ENCODE results near the gene POLA2.
A peak's percentile ranks its signal among the peaks of the same experiment; 100 is the strongest.
"Not testable (repeated sequence)": the region's sequence is repeated elsewhere in the genome, so short reads cannot be mapped to it uniquely, and the experiment has no call there.

POLA2 gene

DNA sequence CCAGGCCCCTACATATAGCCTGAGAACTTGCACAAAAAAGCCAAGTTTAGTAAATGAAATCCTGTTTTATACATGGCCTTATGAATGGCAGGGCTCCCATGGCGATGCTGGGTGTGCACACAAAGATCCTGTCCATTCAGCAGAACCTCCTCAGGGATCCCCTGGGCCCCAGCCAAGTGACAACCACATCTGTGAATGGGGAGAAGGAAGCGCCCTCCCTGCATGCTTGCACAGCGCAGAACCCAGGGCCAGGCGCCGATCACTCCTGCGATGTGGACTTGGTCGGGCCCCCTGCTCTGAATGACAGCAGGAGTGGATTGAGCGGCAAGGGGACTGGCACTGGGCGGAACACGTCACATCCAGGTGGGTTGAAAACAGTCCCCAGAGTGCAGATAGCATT, 48.5 kb downstream of the POLA2 start:
- no peak for DNase-seq

DNA sequence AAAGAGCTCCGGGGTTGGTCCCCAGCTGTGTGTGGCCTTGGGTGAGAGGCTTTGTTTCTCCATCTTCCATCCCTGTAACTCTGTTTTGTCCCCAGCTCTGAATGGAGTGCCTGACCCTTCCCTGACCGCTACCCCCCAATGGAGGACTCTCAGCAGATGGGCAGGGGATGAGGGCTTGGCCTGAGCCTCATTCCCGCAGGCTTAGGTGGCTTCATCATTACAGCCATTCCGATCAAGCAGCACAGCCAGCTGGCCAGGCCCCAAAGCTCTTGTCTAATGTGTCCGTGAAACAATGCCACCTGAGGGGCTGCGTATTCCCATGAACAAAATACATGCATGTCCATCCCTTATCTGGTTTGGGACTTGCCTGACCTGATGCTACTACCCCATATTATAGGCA, 49.0 kb downstream of the POLA2 start:
- no peak for DNase-seq

DNA sequence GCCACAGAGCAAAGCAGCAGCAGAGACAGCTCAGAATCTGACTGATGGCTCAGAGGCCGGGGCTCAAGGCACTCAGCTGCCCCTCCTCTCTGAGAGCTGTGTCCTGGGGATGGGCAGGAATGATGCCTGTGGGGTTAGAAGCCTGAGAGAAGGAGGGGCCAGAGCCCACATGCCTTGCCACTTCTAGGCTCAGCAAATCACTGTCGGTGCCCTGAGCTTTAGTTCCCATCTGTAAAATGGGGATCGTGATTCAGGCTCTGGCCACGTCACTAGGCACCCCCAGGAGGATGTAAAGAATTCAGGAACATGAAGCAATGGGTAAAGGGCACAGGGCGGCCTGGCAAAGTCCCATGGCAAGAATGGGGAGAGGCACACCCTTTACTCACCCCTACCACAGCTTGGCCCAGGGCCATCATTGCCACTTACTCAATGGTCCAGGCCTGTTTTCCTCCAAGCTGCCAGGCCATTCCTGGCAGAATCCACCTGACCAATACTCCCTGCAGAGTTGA, 49.5 kb downstream of the POLA2 start:
- no peak for DNase-seq

DNA sequence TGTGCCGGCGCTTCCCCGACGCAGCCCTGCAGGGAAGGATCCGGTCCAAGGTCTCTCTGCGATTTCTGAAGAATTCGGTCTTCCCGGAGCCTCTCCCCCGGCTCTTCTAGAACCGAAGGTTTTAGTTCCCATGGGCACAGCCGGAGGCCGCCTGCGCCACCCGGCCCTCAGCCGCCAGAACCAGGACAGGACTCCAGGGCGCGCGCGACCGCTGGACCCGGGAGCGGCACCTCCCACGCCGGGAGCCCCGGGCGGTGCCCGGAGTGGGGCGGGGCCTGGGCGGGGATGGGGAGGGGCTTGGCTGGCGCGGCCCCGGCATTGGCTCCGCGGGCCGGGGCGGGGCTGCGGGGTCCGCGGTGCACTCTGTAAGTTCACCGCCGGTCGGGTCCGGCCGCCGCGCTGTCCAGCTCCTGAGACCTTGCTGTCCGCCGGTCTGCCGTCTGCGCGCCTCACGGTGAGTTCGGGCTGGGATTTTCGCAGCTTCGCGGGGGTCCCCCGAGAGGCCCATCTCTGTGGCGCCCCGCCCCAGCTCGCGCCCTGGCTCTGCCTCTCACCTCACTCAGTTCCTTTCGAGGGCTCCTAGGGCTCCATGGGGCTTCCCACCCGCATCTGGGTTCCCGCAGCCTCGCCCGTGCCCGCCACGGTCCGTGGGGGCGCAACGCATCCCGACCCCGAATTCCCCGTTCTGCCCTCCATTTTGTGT, 52.9 kb downstream of the POLA2 start, which contains the start of gene CDC42EP2:
Gene CDC42EP2, plus strand, starts transcription at position 366 of the 703 bp plus-strand sequence. CDS start 6,033 bp downstream, outside the sequence.
- DNase-seq = peak; percentile 12 to 56

DNA sequence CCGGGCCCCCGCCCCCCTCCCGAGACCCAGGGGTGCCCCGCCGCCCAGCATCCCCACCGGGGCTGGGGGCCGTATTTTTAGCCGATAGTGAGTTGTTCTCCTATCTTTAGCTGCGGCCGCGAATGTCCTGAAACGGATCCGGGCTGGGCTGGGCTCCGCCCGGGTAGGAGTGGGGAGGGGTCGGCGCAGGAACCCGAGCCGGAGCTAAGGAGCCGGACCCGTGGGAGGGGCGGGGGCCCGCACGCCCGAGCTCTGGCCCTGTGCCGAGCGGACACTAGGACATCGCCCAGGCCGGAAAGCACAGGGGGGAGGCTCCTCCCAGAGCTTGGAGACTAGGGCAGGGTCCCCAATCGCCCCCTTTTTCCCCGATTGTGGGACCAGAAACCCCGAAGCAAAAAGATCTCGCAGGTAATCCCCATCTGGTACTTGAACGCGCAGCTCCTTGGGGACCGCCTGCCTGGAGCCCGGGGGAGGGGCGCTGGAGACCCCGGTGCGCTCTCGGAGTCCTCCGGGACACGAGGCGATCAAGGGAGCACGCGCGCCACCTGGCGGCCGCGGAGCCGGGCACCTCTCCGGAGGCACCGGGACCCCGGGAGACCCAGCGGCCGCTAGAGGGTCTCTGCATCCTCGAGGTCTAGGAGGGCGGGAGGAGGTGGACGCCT, 53.6 kb downstream of the POLA2 start:
- peak; percentile 5 to 25 for DNase-seq

DNA sequence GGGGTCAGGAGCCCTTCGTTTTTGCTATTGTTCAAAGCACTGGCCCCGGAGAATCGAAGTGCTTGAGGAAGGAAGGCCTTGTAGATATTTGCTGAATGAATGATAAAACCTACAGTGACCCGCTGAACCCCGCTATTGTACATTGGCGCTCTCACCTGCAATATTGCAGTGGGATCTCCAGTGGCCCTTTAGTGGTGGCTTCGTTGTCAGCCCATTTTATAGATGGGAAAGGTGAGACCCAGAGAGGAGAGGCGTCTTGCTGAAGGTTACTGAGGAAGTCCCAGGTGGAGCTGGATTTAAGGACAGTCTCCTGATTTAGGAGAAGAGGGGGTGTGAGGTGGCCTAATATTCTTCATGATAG, 54.1 kb downstream of the POLA2 start:
- DNase-seq = no peak

DNA sequence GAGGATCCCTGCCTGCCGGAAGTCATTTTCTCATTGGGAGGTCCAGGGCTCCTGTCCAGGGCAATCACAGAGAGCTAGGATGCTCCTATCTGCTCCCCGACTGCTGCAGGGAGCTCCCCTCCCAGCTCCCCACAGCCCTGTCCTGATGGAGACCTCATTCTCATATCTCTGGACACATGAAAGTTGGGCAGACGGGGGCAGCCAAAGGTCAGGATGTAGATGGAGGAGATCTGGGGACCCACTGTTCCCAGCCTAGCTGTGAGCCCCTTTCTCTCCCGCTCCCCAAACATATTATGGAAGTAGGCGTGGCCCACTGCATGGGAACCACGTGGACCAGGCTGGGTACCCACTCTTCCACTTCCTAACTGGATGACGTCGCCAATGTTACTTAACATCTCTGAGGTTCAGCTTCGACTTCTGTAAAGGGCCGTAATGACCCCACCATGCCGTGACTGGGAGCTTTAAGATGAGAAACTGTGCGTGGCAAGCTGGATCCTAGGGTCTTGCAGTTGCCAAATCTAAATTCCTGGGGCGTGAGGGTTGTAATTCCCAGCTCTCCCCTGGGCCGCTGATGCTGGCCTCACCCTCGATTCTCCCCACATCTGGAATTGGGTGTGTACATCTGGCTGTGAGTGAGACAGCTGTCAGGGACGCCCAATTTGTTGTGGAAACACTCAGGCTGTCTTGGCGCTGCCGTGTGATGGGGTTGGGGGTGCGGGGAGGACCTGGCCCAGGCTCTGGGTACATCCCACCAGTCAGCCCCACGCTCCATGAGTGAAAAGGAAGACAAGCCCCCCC, 54.7 kb downstream of the POLA2 start:
- DNase-seq = no peak

DNA sequence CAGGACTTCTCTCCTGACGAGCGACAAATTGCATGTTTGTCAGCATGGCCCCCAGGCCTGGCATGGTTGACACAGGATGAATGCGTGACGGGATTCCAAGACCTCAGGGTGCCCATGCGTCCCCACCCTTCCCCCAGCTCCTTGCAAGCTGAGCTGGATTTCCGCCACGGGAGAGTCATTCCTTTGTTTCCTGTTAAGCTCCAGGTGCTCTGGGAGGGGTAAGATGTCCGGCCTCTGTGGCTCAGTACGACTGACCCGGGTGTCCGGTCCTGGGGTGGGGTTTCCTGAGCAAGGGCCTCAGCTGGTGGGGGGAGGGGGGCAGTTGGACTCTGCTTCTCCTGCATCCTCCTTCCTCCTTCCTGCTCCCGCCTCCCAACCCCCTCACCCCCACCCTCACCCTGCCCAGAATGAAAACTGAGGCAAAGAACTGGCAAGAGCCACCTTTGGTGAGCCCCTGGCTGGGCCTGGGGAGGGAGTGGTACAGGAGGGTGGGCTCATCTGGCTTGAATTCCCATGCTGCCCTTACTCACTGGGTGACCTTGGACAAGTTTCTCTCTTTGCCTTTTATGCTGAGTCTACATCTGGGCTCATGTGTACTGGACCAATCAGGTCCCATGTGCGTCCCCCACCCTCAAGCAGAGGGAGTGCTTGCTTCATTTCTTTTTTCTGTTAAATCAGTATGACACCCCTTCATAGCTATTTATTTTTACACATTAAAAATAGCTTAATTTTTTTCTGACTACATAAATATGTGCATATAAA, 55.4 kb downstream of the POLA2 start:
- no peak for DNase-seq

DNA sequence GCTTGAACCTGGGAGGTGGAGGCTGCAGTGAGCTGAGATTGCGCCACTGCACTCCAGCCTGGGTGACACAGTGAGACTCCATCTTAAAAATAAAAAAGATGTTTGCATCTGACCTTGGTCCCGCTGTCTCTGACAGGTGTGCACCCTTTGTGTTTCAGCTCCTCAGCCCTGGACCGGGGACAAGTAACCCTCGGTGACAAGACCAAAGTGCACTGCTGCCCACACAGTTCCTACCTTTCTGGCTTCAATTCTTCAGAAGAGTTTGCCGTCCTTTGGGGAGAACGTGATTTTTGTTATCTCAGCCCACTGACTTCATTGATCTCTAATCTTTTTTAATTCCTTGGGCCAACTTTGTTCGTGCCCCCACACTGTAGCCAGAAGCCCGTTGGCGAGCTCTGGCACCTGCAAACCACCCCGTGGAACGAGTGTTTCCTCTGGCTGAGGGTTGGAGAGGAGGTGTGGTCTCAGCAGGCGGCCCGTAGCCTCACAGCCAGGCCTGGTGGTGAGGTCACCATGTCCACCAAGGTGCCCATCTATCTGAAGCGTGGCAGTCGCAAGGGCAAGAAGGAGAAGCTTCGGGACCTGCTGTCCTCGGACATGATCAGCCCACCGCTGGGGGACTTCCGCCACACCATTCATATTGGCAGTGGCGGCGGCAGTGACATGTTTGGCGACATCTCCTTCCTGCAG, 58.8 kb downstream of the POLA2 start:
- no peak for DNase-seq

DNA sequence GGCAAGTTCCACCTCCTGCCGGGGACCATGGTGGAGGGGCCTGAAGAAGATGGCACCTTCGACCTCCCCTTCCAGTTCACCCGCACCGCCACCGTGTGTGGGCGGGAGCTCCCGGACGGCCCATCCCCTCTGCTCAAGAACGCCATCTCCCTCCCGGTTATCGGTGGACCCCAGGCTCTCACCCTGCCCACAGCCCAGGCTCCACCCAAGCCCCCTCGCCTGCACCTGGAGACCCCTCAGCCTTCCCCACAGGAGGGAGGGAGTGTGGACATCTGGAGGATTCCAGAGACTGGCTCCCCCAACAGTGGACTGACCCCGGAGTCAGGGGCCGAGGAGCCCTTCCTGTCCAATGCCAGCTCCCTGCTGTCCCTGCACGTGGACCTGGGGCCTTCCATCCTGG, 59.3 kb downstream of the POLA2 start:
- no peak for DNase-seq

DNA sequence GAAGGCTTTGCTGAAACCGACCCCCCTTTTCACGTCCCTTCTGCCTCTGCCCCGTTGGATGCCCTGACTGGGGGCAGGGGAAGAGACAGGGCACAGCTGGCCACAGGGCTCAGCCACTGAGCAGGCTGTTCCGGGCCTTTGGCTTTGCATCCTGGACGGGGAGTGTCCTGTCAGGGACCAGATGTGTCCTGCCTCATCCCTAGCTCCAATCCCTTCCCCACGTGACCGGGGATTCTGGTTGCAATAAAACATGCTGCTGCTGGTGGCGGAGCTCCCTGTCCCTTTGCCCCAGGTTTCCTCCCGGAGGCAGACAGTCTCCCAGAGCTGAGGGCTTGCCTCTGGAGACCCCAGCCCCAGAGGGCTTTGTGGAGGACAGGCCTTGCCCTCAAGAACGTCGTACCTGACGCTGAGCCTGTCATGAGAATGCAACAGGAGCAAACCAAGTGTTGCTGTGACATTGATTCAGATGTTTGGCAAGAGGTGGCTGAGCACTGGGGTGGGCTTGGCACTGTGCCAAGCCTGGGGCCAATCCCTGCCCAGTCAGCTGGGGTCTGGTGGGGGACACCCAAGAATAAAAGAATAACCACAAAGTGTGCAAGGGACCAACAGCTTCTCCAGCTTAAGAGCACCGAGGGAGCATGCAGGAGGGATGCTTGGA, 60.2 kb downstream of the POLA2 start:
- no peak for DNase-seq

DNA sequence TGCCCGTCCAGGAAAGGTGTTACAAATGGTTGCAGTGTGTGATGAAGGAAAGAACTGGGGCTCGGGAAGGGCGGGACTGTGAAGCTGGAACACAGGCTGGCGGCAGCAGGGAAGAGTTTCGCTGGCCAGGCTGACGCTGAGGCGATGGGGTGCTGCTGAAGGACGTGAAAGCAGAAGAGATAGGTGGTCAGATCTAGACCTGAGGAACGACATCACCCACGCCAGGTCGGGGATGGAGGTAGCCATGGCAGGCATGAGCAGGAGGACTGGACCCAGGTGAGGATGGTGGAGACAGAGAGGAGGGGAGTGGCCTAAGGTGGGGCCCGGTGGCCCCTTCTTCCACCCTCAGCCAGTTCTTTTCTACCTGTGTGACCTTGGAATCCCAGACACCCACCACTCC, 62.1 kb downstream of the POLA2 start:
- no peak for DNase-seq

DNA sequence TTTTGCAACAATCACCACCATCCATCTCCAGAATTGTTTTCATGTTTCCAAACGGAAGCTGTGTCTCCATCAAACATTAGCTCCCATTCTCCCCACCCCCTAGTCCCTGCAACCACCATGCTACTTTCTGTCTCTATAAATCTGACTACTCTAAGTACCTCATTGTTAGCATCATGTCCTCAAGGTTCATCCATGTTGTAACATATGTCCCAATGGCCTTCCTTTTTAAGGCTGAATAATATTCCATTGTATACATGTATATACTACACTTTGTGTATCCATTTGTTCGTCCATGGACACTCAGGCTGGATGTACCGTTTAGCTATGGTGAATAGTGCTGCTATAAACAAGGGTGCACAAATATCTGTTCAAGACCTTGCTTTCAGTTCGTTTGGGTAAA, 63.7 kb downstream of the POLA2 start:
- DNase-seq = no peak

DNA sequence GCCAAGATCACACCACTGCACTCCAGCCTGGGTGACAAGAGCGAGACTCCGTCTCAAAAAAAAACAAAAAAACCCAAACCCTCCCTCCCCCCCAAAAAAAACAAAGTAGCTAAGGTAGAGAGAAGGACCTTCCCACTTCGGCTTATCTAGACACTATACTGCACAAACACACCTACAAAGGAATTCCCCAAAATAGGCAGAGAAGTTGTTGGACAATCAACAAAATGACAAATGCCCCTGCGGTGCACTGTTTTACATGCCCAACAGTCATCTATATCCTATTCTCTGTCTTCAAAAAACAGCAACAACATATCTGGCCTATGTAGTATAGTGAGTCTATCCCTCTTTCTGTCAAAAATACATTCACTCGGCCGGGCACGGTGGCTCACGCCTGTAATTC, 65.3 kb downstream of the POLA2 start:
- no peak for DNase-seq

DNA sequence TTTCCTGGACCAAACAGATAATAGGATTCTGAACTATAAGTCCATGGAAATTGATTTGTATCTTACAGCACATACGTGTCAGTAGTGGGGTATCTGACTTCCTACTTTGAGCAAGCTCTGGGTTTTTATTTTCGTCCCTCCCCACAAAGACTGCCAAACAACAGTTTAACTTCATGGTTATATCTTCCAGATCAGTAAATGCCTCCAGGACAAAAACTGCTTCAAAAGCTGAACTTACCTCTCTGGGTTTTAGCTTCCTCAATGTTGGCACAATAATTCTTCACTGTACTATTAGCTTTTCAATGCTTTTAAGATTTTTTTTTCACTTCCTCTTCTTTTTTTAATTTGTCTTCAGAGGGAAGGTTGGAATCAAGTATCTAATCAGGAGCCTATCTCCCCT, 67.7 kb downstream of the POLA2 start:
- no peak for DNase-seq

DNA sequence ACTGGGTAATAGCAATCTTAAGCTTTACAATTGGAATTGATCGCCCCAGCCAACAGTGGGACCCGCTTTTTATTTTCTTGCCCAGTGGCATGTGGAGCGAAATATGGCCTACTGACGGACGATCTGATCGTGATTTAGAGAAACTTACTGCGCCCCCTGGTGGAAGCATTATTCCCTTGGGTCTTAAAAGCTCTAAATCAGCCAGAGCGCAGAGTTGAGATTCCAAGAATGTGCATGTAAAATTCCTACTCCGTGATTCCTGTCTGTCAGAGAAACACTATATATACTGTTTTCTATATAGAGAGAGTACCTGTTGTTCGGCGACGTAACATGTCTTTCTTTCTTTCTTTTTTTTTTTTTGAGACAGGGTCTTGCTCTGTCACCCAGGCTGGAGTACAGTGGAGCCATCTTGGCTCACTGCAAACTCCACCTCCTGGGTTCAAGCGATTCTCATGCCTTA, 68.2 kb downstream of the POLA2 start:
- peak; percentile 58 to 81 for DNase-seq

DNA sequence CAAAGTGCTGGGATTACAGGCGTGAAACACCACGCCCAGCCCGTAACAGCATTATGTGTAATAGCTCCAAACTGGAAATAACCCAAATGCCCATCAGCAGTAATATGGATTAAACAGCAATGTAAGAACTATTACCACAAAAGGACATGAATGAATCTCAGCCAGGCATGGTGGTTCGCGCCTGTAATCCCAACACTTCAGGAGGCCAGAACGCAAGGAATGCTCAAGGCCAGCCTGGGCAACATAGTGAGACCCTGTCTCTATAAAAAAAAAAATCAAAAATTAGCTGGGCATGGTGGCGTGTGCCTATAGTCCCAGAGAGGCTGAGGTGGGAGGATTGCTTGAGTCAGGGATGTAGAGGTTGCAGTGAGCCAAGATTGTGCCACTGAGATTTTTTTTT, 68.8 kb downstream of the POLA2 start:
- DNase-seq = no peak

DNA sequence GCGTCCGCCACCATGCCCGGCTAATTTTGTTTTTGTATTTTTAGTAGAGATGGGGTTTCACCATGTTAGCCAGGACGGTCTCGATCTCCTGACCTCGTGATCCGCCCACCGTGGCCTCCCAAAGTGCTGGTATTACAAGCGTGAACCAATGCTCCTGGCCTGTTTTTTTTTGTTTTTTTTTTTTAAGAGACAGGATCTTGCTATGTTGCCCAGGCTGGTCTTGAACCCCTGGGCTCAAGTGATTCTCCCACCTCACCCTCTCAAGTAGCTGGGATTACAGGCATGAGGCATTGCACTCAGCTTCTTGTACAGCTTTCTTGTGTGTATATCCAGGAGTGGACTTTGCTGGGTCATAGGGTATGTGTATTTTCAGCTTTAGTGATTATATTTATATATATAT, 70.8 kb downstream of the POLA2 start:
- not testable (repeated sequence) for DNase-seq

DNA sequence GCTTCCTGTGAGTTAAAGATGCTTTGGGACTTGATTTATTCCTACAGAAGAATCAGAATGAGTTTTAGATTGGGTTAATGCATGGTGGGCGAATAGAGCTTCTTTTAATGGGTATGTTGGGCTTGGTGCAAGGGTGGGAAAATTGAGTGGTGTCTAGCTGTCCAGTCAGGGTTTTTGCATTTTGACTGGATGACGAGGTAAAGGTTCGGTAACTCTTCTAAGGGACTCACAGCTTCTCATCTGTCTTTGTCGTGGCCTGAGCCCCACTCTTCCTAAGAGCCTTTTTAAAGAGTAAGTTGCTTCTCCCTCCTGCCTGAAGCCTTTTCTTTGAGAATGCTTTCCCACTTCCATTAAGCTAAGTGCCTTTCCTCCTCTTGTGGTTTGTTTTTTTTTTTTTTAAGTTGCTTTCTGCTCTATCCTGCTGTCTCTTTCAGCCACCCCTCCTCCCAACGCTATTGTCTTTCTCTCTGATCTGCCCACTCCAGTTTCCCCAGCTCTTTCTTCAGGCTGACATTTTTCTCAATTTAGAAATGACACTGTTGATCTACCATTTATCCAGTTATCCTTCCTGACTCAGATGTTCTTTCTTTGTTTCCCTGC, 73.0 kb downstream of the POLA2 start:
- DNase-seq = peak; percentile 38 to 60

DNA sequence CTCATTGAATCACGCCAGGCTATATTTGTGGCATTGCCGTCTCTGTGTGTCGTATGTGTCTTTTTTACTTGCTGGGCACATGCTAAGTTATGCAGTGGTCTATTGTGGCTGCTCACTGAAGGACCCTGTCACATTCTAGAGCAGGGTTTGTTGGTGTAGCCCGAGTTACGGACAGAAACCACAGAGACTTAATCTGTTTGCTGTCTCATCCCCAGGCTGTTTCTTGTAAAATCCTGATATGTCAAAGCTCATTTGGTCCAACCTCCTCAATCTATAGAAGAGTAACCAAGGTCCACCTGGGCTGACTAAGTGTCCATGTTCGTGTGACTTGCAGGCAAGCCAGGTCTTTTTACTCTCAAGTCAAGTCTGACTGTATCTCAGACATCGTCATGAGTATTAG, 76.9 kb downstream of the POLA2 start:
- DNase-seq = no peak

DNA sequence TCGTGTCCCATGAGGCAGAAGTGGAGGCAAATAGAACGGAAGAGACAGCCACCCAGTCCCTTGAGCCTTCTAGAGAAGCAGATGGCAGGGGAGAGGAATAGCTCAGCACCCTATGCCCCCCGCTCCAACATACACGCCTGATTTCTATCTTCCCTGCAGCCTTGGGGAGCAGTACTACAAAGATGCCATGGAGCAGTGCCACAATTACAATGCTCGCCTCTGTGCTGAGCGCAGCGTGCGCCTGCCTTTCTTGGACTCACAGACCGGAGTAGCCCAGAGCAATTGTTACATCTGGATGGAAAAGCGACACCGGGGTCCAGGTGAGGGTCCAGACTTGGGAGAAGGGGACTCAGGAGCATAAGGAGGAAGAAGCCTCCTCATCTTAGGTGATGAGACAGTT, 78.5 kb downstream of the POLA2 start:
- DNase-seq = no peak

All from NCI-H187 (cell line).